Spleen (tissue), 11 donors: ENCODE data around the gene CXCR4. TPM values are rescaled to one million over a fixed set of nuclear protein-coding genes. Genes with fewer than 3 reads are reported as not detected.

Experiments
- DNase-seq: peaks from one replicate; pipeline ENCODE4 v3.0.0-alpha.2; 2020
- H3K27ac ChIP-seq, 8 donors: fragments of 200-600 bp; sonication (generic) in 7 of 8; 1 replicate in 4 of 8; 2 replicates in 4 of 8; pipeline versions ENCODE4 v1.5.0 to v1.8.0; 2016 to 2021; ENCODE audit warnings: inconsistent platforms in 4 of 8, mild to moderate bottlenecking in 4 of 8, moderate library complexity in 1 of 8
- H3K27me3 ChIP-seq, 7 donors: fragments of 200-600 bp; sonication (generic) in 6 of 7; replicated peaks in 1 of 7; 1 replicate in 4 of 7; 2 replicates in 3 of 7; pipeline versions ENCODE4 v1.5.0 to v1.8.0; 2016 to 2021; ENCODE audit warnings: inconsistent platforms in 3 of 7, mild to moderate bottlenecking in 1 of 7
- H3K36me3 ChIP-seq, 6 donors: fragments of 200-600 bp; sonication (generic) in 5 of 6; 1 replicate in 4 of 6; 2 replicates in 2 of 6; pipeline versions ENCODE4 v1.5.0 to v1.8.0; 2016 to 2021; ENCODE audit warnings: inconsistent platforms in 2 of 6
- H3K4me1 ChIP-seq, 6 donors: fragments of 200-600 bp; sonication (generic) in 5 of 6; 1 replicate in 3 of 6; 2 replicates in 3 of 6; pipeline versions ENCODE4 v1.5.0 to v1.8.0; 2016 to 2021; ENCODE audit warnings: inconsistent platforms in 3 of 6
- H3K4me3 ChIP-seq, 8 donors: fragments of 200-600 bp; sonication (generic) in 7 of 8; 1 replicate in 4 of 8; 2 replicates in 4 of 8; pipeline versions ENCODE4 v1.5.0 to v1.8.0; 2016 to 2021; ENCODE audit warnings: inconsistent platforms in 4 of 8, mild to moderate bottlenecking in 4 of 8, moderate library complexity in 2 of 8
- H3K9me3 ChIP-seq, 8 donors: fragments of 200-600 bp; sonication (generic) in 7 of 8; 1 replicate in 4 of 8; 2 replicates in 4 of 8; pipeline versions ENCODE4 v1.5.0 to v1.8.0; 2016 to 2021; ENCODE audit warnings: inconsistent platforms in 4 of 8
- POLR2A ChIP-seq, 3 donors: fragments of 450-650 bp; IDR thresholded peaks; one replicate each; pipeline ENCODE4 v1.5.1; 2017; ENCODE audit warnings: antibody characterized with exemption in 3 of 3, mild to moderate bottlenecking in 1 of 3
- POLR2AphosphoS5 ChIP-seq, 3 donors: sonication (generic); formaldehyde crosslinking; IDR thresholded peaks; one replicate each; pipeline ENCODE4 v1.5.1; 2017; ENCODE audit warnings: antibody characterized with exemption in 3 of 3
- WGBS, 5 donors: extraction: QIAGEN DNeasy Blood & Tissue Kit in 3 of 5; methylation state at CpG; one replicate each; pipeline versions ENCODE4 v1.1.5 to v1.1.7; 2013 to 2018; 5-methylcytosine and 5-hydroxymethylcytosine counted together
- intact Hi-C: fragments of 100-400 bp; cut with DNase I; formaldehyde crosslinking; loops from one replicate; pipeline ENCODE4 v1.15.0; 2023; ENCODE audit warnings: low total_unique reads
- polyA plus RNA-seq, 3 donors: library from polyadenylated mRNA; stranded (reverse); fragments of 200-250 nt; gene quantifications; one replicate each; pipeline ENCODE4 v1.2.1, GENCODE V29; 2013
- total RNA-seq, 7 donors: library from RNA; depleted of rRNA in 3 of 7; stranded (reverse); fragments of >200 nt in 3 of 7; fragmentation: NEBNext Ultra II Directional in 4 of 7; extraction: Animal tissue kit (Norgen Biotek cat#: 25700) in 4 of 7; gene quantifications; one replicate each; pipeline versions ENCODE4 v1.1.0 to v1.2.1, GENCODE V29; 2016 to 2021
- TF ChIP-seq, protein P1 (sequence below), 11 experiments: fragments of 200-600 bp in 7 of 11; fragments of 450-650 bp in 4 of 11; sonication (generic) in 4 of 11; IDR thresholded peaks in 8 of 11; conservative IDR thresholded peaks in 3 of 11; 1 replicate in 7 of 11; 2 replicates in 4 of 11; pipeline versions ENCODE4 v1.4.0 to v1.8.0; 2016 to 2021; ENCODE audit warnings: antibody characterized with exemption in 11 of 11, inconsistent platforms in 4 of 11, mild to moderate bottlenecking in 1 of 11
- donor health status: healthy with polysubstance abuse.
- donor health status: DM: no; HTN: no; CAD: no; lungs with moderate emphysema.
- donor health status: DM: no; HTN: no; CAD: no.
- donor health status: Bipolar disorder and iron deficiency.
- donor health status: healthy.
- donor health status: DM: no; HTN: no; CAD: no.
- donor health status: DM: yes; HTN: yes; CAD: no.

The CXCR4 gene
- total and polyA plus RNA-seq, 10 donors, result 204 to 626 (median 310) TPM

GRCh38 chr2:136118819-136119716 lies 1.1 kb upstream of the CXCR4 start:
- TF ChIP-seq, protein P1, sequence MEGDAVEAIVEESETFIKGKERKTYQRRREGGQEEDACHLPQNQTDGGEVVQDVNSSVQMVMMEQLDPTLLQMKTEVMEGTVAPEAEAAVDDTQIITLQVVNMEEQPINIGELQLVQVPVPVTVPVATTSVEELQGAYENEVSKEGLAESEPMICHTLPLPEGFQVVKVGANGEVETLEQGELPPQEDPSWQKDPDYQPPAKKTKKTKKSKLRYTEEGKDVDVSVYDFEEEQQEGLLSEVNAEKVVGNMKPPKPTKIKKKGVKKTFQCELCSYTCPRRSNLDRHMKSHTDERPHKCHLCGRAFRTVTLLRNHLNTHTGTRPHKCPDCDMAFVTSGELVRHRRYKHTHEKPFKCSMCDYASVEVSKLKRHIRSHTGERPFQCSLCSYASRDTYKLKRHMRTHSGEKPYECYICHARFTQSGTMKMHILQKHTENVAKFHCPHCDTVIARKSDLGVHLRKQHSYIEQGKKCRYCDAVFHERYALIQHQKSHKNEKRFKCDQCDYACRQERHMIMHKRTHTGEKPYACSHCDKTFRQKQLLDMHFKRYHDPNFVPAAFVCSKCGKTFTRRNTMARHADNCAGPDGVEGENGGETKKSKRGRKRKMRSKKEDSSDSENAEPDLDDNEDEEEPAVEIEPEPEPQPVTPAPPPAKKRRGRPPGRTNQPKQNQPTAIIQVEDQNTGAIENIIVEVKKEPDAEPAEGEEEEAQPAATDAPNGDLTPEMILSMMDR (IDR thresholded peaks at IDR 0.05 in 8 of 11, conservative IDR thresholded peaks at IDR 0.05 in 3 of 11), result no peak
- TF ChIP-seq POLR2A (IDR thresholded peaks at IDR 0.05), result peak in 2 of 3 donors; percentile 53 to 69
- TF ChIP-seq POLR2AphosphoS5 (IDR thresholded peaks at IDR 0.05), result peak; percentile 88 to 93 (median 92)
- Histone ChIP-seq H3K9me3 (no peaks in the 10 kb centered on the region), H3K27ac (peak overlapping the region; percentile 91 to 98 (median 94)), H3K4me1 (peaks cover 12 to 91% (median 74%) of the 10 kb centered on the region in 6 donors), H3K4me3 (peak overlapping the region; percentile 64 to 89 (median 73)), H3K27me3 (peaks cover 0 to 11% (median 4%) of the 10 kb centered on the region in 7 donors), H3K36me3 (peaks cover 0 to 29% (median 15%) of the 10 kb centered on the region in 6 donors)
- intact Hi-C loops, result loop anchor here (10.0 kb wide), 1 partner anchor 256 kb away; no protein-coding TSS in a partner anchor
- WGBS, 5 donors, result 1 to 2% (median 1%) methylated on average over 41 to 52 of the region's 52 CpGs
- peak; percentile 98 for DNase-seq

DNA sequence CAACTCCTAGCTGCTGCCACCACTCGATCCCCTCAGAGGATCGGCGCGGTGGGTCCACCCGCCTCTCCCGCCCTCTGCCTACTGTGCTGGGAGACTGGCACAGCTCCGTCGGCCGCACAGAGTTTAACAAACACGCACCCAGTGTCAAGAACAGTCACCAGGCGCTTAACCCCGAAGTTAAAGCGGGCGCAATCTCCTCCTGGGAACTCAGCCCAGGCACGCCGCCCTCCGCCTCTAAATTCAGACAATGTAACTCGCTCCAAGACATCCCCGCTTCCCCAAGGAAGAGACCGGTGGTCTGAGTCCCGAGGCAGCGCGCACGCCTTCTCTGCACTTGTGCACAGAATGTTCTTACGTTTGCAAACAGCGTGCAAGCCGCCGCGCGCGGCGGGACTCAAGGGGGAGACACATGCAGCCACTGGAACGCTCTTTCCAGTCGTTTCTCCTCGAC lies 533 bp downstream of the CXCR4 start:
- Histone ChIP-seq H3K27me3 (peaks cover 0 to 11% (median 4%) of the 10 kb centered on the region in 7 donors), H3K27ac (peak overlapping the region; percentile 91 to 98 (median 94)), H3K9me3 (no peaks in the 10 kb centered on the region), H3K36me3 (peaks cover 0 to 45% (median 28%) of the 10 kb centered on the region in 6 donors), H3K4me3 (peak overlapping the region; percentile 64 to 89 (median 73)), H3K4me1 (peaks cover 10 to 91% (median 75%) of the 10 kb centered on the region in 6 donors)
- TF ChIP-seq POLR2A (IDR thresholded peaks at IDR 0.05) (peak in 1 of 3 donors; percentile 18), POLR2AphosphoS5 (IDR thresholded peaks at IDR 0.05) (peak in 1 of 3 donors; percentile 90)
- TF ChIP-seq, protein P1 (IDR thresholded peaks at IDR 0.05 in 8 of 11, conservative IDR thresholded peaks at IDR 0.05 in 3 of 11), result peak in 1 of 11 experiments; percentile 5
- peak; percentile 92 for DNase-seq
- 0 to 1% (median 0%) methylated on average over 20 to 35 of the region's 35 CpGs for WGBS, 5 donors
- intact Hi-C loops, result loop anchor here (10.0 kb wide), 1 partner anchor 257 kb away; no protein-coding TSS in a partner anchor

DNA sequence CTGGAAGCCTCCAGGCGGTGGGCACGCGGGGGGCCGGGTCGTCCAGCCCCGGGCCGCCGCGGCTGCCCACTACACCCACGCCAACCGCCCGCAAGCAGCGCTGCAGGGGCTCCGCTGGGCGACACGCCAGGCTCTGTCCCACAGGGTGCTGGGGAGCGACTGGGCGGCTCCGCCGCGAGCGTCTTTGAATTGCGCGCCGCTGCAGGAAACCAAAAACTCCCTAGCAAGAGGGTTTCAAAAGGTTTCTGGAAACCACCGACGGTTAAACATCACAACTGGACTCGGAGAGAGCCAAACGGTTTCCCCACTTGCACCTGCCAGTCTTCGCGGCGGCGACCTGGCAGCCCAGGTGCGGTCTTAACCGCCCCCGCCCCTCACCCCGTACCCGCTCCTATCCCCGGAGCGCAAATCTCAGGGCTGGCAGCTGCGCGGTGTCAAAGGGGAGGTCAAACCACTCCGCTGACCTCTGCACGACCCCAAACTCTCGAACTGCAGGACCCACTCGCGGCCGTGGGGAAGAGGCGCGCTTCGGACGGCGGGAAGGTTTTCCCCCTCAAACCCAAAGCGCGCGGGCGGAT lies 1.0 kb downstream of the CXCR4 start:
- DNase-seq, result peak; percentile 92
- TF ChIP-seq POLR2AphosphoS5 (IDR thresholded peaks at IDR 0.05) (peak; percentile 34 to 91 (median 79)), POLR2A (IDR thresholded peaks at IDR 0.05) (peak in 1 of 3 donors; percentile 72)
- TF ChIP-seq, protein P1 (IDR thresholded peaks at IDR 0.05 in 8 of 11, conservative IDR thresholded peaks at IDR 0.05 in 3 of 11), result no peak
- Histone ChIP-seq H3K4me1 (peaks cover 10 to 91% (median 76%) of the 10 kb centered on the region in 6 donors), H3K36me3 (peaks cover 0 to 45% (median 28%) of the 10 kb centered on the region in 6 donors), H3K27ac (peak overlapping the region; percentile 91 to 98 (median 94)), H3K27me3 (peaks cover 0 to 11% (median 4%) of the 10 kb centered on the region in 7 donors), H3K4me3 (peak overlapping the region; percentile 64 to 89 (median 73)), H3K9me3 (no peaks in the 10 kb centered on the region)
- WGBS, 5 donors, result 0 to 1% (median 1%) methylated on average over 32 to 57 of the region's 57 CpGs
- intact Hi-C loops, result loop anchor here (10.0 kb wide), 1 partner anchor 258 kb away; no protein-coding TSS in a partner anchor
